AML-193 (cell line): ENCODE measurements around the gene VPS8.
"Not testable (repeated sequence)": the region's sequence is repeated elsewhere in the genome, so short reads cannot be mapped to it uniquely, and the experiment has no call there.

Experiments
- DNase-seq, 2 experiments: peaks; one replicate each; lab custom pipeline; 2025; lab: John Stamatoyannopoulos, UW

Gene VPS8

DNA sequence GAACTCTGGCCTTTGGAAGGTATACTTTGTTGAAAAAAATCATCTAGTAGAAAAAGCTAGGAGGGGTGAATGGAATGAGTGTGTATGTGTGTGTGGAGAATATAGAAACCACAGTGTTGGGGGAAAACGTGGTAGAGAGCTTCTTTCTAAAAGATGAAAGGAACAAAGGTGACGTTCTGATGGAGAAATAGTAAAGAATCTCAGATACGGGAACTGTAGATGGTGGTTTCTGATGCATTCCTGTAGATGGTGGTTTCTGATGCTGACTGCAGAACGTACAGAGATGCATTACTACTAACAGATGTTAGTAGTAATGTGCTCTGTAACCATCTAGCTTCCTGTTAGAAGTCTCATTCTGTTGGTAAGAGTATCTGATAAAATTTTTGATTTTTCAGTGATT, 60.2 kb downstream of the VPS8 start:
- DNase-seq, result no peak

DNA sequence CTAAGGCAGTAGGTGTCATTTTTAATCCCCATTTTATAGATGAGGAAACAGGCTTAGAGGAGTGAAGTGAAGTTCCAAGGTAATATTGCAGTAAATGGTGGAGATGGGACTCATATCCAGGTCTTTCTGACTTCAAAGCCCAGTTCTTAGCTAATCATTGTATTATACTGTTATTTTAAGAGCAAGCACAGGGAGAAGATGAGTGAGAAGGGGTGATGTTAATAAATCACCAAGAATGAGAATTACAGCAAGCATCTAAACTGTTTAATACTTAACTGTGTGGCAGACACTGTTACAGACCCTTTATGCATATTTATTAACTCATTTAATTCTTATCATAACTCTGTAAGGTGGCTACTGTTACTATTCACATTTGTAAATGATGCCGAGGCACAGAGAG, 61.2 kb downstream of the VPS8 start:
- no peak for DNase-seq

DNA sequence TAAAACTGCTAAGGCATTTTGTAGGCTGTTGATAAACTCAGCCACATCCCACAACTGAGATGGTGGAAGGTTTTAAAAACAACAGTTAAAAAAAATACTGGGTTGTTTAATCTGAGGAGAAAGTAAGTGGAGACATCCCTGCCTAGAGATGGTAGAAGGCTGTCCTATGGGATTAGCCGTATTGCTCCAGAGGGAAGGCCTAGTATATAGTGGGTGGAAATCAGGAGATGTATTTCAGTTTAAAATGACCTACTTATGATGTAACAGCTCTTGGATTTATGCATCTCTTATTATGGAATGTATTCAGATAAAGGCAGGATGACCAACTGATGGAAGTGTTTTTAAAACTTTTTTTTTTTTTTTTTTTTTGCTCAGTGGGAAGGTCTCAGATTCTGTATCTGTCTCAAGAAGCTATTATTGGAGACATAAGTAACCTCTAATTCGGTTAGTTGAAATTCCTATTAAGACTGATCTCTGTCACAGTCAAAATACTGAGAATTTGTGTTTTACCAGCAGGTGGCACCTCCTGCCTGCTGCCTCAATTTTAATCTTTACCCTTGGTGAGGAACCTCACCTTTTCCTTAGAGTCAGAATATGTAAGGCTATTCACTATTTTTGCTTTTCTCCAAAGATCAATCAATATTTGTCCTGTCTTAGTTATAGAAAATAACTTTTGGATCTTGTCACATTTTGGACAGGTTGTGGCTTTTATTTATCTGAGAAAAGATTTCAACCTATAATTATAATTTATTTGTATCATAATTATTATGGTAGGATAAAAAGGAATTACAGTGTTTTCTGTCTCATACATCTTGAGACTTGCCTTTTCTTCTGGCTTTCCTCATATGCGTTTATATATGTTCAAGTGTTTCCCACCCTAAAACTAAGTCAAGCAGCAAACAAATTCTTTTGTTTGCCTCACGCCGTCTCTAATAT, 63.0 kb downstream of the VPS8 start:
- peak; percentile 60 to 68 for DNase-seq

DNA sequence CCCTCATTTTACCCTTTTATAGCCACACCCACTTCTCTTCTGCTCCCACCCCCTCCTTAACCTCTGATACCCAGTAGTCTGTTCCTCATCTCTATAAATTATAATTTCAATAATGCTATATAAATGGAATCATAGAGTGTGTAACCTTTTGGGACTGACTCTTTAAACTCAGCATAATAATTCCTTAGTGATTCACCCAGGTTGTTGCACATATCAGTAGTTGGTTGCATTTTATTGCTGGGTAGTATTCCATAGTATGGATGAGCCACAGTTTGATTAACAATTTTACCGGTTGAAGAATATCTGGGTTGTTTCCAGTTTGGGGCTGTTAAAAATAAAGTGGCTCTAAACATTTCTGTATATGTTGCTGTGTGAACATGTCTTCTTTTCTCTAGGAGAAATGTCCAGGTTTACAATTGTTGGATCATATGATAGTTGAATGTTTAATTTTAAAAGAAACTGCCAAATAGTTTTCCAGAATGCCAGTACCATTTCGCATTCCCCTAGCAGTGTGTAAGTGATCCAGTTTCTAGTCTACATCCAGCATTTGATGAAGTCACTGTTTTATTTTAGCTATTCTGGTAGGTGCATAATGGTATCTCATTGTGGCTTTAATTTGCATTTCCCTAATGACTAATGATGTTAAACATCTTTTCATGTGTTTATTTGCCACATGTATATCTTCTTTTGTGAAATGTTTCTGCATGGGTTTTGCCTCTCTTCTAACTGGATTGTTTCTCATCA, 68.5 kb downstream of the VPS8 start:
- DNase-seq, result no peak

DNA sequence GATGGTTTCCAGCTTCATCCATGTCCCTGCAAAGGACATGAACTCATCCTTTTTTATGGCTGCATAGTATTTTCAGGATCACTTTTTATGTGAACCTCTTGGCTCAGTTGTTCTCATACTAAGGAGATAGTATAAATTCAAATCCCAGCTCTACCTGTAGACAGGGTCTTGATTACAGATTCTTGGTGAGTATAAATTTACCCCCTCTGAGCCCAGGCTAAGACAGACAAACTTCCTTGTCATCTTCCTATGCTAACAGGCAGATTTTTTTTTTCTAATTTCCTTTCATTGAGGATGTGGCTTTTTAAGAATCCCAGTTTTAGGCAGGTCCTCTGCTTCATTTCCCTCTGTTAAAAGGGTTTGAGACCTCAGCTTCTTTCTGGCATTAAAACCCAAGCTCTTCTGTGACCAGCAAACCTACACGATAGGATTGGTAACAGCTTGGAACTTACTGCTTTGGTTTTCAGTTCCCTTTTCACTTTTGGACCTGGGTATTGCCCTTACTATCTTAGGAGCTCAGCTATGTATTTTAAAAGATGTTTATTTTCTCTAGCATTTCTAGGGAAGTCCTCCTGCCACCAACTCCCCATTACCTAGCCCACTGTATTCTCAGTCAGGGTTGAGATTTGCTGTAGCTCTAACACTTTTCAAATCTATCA, 72.5 kb downstream of the VPS8 start:
- DNase-seq, result no peak

DNA sequence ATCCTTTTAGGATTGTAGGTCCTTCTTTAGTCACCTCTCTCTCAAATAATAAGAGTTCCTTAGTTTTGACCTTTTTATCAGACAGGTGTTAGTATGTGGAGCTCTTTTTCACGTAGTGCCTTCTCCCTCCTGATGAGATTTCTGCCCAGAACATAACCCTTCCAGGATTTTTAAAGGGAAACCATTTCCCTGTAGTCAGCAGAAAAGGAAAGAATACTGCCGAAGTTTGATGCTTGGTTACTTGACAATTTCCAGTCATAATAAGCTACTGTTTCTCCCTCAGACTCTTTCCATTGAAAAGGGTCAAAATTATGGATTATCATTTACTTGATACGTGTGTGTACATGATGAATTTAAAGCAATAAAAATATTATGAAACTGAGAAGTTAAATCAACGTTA, 73.1 kb downstream of the VPS8 start:
- no peak for DNase-seq

DNA sequence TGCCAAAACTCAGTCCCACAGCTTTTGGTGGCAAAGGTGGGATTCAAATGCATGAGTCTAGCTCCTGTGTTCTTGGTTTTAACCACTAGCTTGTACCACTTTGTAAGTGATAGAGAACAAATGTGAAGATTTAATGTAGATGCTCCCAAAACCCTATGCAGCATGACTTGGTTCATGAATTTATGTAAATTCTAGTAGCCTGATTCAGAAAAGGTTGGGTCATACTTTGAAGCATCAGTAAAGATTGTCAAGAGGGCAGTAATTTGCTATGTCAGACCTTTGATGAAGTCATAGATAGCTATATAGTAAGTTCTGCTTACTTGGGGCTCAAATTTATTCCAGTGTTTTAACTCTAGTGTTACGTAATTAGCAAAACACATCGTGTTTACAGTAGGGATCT, 75.6 kb downstream of the VPS8 start:
- no peak for DNase-seq

DNA sequence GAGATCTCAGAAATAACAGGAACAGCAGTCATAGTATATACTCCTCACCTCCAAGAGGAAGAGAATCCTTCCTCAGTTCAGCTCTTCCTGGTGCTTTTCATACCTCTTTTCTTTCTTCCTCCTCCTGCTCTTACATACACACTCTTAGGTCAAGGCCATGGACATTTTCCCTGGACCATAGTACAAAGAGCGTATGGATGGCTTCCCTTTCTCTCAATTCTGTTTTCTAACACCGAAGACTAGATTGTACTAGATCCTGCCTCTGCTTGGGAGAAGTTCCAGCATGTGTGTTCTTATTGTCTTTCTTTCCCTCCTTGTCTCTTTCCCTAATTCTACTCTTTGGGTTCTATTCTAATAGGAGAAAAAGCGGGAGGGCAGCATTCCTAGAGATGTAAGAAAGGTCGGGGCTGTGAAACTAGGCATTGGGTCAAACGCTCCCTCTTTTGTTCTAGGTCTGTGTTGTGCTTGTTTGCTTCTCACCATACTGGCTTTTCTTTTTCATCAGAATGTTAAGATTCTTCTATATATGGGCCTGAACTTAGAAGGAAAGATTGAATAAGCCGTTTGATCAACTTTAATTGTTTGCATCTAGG, 77.4 kb downstream of the VPS8 start:
- DNase-seq, result no peak

DNA sequence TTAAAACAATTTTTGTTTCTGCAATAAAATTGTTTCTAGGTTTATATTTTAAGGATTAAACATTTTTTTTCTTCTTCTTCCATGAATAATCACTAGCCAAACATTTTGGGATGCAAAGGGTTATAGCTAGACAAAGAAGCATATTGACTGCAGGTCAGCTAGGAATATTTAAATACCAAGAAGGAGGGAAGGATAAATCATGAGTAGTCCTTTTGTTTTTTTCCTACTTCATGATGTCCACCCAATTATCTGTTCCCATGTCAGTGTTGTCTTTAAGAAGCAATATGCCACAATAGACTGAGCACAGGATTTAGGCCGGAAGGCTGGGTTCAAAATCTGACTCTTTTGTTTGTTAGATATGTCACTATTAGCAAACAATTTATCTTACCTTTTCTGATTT, 82.1 kb downstream of the VPS8 start:
- no peak for DNase-seq

DNA sequence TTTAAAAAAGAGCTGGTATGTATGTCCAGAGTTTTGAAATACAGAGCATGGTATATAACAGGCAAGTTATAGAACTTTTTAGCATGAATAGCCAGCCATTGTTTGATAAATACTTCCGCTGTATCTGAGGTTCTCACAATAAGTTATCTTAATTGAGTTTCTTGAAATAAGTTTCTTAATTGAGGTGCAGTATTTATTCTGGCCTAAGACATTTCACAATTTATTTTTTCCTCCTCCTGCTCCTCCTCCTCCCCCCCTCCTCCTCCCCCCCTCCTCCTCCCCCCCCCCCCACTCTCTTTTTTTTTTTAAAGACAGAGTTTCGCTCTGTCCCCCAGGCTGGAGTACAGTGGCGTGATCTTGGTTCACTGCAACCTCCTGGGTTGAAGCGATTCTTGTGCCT, 83.4 kb downstream of the VPS8 start:
- DNase-seq, result no peak

DNA sequence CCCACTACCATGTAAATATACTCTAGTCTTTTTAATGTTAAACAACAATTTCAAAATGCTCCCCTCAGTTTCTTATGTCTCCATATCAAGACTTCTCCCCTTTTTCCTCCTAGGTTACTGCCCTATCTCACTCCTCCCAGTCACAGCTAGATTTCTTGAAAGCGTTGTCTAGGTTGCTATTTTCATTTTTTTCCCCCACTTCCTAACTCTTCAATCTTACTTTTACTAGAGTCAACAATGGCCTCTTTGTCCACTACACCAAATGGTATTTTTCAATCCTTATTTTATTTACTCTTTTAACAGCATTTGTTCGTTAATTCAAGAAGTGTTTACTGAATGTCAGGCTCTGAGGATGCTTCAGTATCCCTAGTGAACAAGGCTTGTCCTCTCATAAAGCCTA, 84.4 kb downstream of the VPS8 start:
- no peak for DNase-seq

DNA sequence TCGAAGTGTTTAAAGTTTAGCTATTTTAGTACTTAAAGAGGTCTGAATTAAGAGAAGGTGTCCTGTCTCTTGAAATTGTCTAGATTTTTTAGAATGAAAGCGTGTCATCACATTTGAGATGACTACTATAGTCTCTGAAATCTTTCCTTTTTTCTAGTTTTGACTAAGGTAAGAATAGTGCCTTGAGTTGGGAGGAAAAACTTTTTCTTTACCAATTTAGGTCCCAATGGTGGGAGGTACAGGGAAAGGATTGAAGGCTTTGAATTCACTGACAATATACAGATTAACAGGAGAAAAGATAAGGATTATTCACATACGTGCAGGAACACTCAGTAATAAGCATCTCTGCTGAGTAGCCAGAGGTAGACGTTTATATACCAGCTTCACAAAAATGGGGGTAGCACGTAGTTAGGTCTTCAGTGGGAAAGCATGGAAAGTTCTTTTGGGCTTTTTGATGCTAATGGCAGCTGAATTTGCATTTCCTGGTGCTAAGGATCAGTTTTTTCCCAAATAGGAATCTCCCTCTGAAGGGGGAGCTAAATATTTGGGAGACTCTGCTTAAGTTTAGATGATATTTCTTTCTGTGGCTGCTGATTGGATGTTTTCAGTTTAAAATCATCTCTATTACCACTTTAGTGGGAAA, 88.1 kb downstream of the VPS8 start:
- no peak for DNase-seq

DNA sequence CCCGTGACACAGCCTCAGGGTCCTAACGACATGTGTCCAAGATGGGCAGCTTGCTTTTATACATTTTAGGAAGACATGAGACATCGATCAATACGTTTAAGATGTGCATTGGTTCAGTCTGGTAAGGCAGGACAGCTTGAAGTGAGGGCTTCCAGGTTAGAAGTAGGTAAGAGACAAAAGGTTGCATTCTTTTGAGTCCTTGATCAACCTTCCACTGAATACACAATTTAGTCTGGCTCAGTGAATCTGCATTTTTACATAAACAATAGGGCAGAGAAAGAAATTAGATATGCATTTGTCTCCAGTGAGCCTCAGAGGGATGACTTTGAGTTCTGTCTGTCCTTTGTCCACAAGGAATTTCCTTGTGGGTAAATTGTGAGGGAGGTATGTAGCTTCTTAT, 95.1 kb downstream of the VPS8 start:
- DNase-seq, result not testable (repeated sequence)

DNA sequence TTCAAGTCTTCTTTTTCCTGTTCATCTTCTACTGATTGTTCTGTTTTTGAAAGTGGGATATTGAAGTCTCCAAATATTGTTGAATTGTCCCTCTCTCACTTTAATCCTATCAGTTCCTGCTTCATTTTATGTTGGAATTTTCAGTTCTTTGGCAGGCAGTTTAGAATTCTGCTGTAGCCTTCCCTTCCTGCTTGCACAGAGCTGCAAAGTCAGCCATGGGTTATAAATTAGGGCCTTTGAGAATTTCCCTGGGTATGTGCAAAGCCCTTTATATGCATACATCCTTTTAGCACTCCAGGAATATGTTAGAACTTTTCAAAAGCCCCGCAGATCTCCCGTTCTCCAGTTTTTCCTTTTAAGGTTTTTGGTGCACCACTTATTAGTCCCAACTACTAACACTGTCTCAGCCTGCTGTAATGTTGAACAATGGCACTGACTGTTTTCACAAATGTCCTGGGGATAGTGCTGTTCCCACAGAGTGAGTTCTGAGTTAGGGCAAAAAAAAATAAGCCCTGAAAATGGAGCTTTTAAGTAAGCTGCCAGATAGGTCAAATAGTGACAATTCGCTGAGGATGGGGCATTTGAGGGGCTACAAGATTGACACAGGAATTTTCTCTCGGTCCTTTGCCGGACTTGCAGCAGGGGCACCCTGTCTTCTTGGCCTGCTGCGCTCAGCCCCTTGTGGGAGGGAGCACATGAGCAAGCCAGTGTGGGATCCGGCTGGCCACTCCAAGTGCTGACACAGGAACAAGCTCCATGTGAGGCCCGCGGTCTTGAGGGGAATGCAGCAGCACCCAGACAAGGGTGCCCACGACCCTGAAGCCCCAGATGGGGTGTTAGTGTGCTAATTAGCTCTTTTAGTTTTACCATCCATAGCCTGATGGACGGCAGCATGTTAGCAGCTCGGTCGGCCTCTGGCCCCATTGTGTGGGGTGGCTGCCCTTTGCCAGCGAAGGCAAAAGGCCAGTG, 96.0 kb downstream of the VPS8 start:
- DNase-seq, result no peak

DNA sequence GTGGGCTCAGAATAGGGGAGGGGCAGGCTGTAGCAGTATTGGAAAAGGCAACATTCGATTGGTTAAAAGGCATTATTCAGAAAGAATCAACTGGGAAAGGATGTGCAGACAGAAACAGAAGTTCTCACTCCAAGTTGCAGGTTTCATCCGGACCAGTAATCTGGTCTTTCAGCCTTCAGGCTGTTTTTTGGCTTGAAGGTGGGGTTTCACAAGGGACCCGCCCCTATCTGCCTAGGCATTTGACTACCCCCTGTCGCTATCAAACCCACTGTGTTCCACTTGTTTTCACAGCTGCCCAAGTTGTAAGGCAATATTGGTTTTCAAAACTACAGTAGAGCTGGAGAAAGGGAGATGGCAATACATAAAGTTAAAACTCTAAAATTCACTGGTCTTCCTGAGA, 96.9 kb downstream of the VPS8 start:
- DNase-seq, result no peak

DNA sequence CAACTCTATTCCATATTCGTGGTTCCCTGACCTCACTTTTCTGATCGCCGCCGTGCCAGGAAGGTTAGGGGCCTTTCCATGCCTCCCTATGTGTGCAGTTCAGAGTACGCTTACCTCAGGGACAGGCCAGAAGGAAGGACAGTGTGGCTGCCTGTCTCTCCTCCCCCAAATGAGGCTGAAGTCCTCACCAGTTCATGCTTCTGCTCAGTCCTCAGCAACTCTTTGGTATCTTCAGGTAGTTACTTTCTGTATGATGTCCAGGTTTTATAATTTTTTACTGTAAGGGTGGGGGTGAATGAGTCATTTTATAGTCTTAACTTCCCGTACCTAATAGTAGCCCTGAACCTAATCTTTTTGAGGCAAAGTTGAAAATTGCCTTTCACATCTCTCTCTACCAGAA, 98.7 kb downstream of the VPS8 start:
- no peak for DNase-seq

DNA sequence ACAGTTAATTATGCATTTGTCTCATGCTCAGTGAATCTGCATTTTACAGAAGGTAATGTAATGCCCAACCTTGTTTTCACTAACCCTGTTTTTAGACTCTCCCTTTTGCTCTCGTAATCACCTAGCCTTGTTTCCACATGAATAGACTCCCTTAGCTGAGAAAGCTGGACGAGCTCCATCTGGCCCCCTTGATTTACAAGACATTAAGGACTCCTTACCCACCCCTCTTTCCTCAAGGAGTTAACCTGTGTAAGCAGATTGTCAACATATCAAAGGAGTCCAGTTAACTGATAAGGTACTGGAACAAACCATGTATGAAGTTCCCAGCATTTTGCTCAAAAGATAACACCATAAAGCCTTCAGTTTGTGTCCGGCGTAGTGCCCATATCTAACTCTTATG, 99.6 kb downstream of the VPS8 start:
- no peak for DNase-seq

DNA sequence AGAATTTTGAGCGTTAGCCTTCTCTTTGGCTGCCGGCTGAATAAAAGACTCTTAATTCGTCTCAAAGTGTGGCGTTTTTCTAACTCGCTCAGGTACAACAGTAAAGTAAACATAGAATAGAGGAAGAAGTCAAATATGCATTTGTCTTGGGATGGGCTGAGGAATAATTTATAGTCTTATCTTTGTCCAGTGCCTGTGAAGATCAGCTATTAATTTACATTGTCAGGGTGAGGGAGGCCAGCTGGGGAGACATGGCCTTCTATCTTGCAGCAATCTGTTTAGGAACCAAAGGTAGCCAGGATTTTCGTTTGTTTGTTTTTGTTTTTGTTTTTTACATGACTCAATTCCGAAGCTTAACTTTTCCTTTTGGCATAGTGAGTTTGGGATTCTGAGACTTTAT, 100.2 kb downstream of the VPS8 start:
- DNase-seq, result no peak

DNA sequence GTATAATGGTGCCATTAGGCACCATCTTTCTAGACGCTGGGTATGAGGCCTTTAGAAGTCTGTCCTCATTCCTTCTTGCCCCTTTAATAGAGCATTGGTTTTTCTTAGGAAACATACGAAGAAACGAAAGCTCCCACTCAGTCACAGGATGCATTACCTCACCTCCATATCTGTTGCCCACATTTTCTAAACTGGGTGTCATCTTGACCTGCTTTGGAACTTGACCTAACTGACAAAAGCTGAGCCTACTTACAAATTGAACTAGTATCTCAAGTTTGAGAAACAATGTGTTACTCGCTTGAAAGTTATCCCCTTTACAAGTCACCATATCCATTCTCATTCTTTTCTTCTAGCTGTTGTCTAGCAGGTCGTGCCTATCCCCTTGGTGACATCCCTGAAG, 102.7 kb downstream of the VPS8 start:
- DNase-seq, result no peak

DNA sequence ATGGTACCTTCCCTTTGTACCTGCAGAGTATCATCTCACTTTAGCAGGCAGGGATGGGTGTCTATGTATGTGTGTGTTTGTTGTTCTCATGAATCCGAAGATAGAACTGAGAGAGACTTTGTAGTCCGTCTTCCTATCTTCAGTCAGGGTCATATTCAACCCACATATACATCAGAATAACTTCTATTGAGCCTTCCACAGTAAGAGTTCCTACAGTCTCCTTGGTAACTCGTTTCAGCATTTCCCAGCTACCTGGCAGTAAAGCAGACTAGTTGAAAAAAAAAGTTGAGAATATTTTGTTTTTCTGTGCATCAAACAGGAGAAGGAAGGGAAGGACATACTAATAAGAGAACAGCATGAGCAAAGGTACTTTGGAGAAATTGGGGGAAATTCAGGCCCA, 106.8 kb downstream of the VPS8 start:
- no peak for DNase-seq

DNA sequence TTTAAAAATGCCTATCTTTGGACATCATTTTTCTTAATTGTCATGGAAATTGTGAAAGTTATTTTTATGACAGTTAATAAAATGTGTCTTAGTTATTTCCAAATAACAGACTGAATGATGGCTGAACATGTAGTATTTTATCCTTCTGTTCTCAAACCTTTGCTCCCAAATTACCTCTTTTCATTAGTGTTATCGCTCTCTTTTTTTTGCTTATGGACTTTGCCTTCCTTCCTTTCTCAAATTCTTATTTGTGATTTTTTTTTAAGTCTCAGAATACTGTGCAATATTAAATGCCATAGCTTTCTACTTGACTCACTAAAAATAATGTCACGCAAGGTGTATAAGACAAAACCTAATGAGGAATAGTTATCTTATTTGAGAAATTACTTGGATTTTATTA, 107.7 kb downstream of the VPS8 start:
- no peak for DNase-seq
